Stomach (tissue), 4 donors: ENCODE measurements around the gene CRYL1.

Source experiments
- CTCF ChIP-seq, 7 experiments: fragments of 450-650 bp in 4 of 7; fragments of 200-600 bp in 3 of 7; sonication (generic) in 3 of 7; IDR thresholded peaks; one replicate each; pipeline ENCODE4 v1.5.1; 2016 to 2019; ENCODE audit warnings: antibody characterized with exemption in 7 of 7, control low read depth in 2 of 7, mild to moderate bottlenecking in 1 of 7
- POLR2A ChIP-seq, 4 donors: fragments of 450-650 bp; IDR thresholded peaks; one replicate each; pipeline ENCODE4 v1.6.1; 2016; ENCODE audit warnings: antibody characterized with exemption in 4 of 4, control low read depth in 2 of 4, mild to moderate bottlenecking in 1 of 4, moderate library complexity in 1 of 4

GRCh38 chr13:20457670-20458069 is 68.0 kb downstream of the CRYL1 start:
- TF ChIP-seq CTCF (IDR thresholded peaks at IDR 0.05) = no peak
- no peak for TF ChIP-seq POLR2A (IDR thresholded peaks at IDR 0.05)
